GM12878 (cell line): Measurements from ENCODE around the gene COG1. TPM values are rescaled to one million over a fixed set of nuclear protein-coding genes. Genes with fewer than 3 reads are reported as not detected.

Experiments
- ATAC-seq: fragments of 200-7000 bp; cut with Tn5 transposase; 3 replicates; pipeline ENCODE4 v1.9.1; 2020; ENCODE audit warnings: mild to moderate bottlenecking, moderate library complexity
- BruUV-seq: library from RNA; stranded (reverse); fragments of 400-500 nt; replicated peaks from 2 replicates; lab custom pipeline; 2021; lab: Mats Ljungman, UMichigan
- CTCF ChIA-PET: fragments of 300-600 bp; sonication (Branson Sonifier 250); formaldehyde crosslinking; extraction: SDS; loops from one replicate; lab custom pipeline; 2021; ENCODE audit warnings: inconsistent platforms; lab: Yijun Ruan, JAX
- POLR2A ChIA-PET: fragments of 350-600 bp; formaldehyde crosslinking; extraction: SDS; loops from one replicate; lab custom pipeline; 2021; ENCODE audit warnings: inconsistent platforms; lab: Charles Lee
- RAD21 ChIA-PET: fragments of 300-600 bp; sonication (Branson Sonifier 250); formaldehyde crosslinking; loops from one replicate; lab custom pipeline; 2023; ENCODE audit warnings: antibody characterized with exemption; ENCODE audit not compliant: unreplicated experiment; lab: Charles Lee
- SMC1A ChIA-PET: fragments of 300-600 bp; sonication (Branson Sonifier 250); formaldehyde crosslinking; loops from one replicate; lab custom pipeline; 2023; ENCODE audit not compliant: unreplicated experiment, uncharacterized antibody; lab: Charles Lee
- DNase-seq: peaks from one replicate; pipeline ENCODE4 v3.0.0-alpha.2; 2011; ENCODE audit warnings: low read depth, low spot score
- FAIRE-seq: peaks from 3 replicates; lab custom pipeline; 2011; peaks lifted over from hg19 to GRCh38; lab: Jason Lieb, UNC
- H2AFZ ChIP-seq: 2 replicates; pipeline ENCODE4 v1.6.0; 2011; ENCODE audit warnings: low read depth, low read length, control low read depth; ENCODE audit not compliant: control insufficient read depth
- H3K27ac ChIP-seq: 2 replicates; pipeline ENCODE4 v1.5.1; 2011; ENCODE audit warnings: control low read depth; ENCODE audit not compliant: control insufficient read depth, insufficient read depth
- H3K27me3 ChIP-seq, 2 experiments: replicated peaks in 1 of 2; 2 replicates each; pipeline versions ENCODE4 v1.6.0 to v1.6.1; 2011; ENCODE audit warnings: low read length in 1 of 2; ENCODE audit not compliant: control insufficient read depth in 2 of 2, insufficient read depth in 2 of 2
- H3K36me3 ChIP-seq, 2 experiments: 2 replicates each; pipeline ENCODE4 v1.5.1; 2011; ENCODE audit warnings: low read length in 1 of 2; ENCODE audit not compliant: control insufficient read depth in 2 of 2, insufficient read depth in 2 of 2
- H3K4me1 ChIP-seq: 2 replicates; pipeline ENCODE4 v1.6.1; 2011; ENCODE audit warnings: mild to moderate bottlenecking, low read length, moderate library complexity, mixed read lengths; ENCODE audit not compliant: control insufficient read depth, insufficient read depth
- H3K4me2 ChIP-seq: 2 replicates; pipeline ENCODE4 v1.6.0; 2011; ENCODE audit warnings: control low read depth; ENCODE audit not compliant: control insufficient read depth, insufficient read depth
- H3K4me3 ChIP-seq: fragments of 200-600 bp; sonication (generic); 2 replicates; pipeline ENCODE4 v1.5.1; 2016
- H3K79me2 ChIP-seq: 2 replicates; pipeline ENCODE4 v1.6.0; 2011; ENCODE audit warnings: low read length; ENCODE audit not compliant: control insufficient read depth, insufficient read depth
- H3K9ac ChIP-seq: 2 replicates; pipeline ENCODE4 v1.8.0; 2011; ENCODE audit warnings: low read length, control low read depth, mixed read lengths; ENCODE audit not compliant: control insufficient read depth, insufficient read depth
- H3K9me3 ChIP-seq: replicated peaks from 3 replicates; pipeline ENCODE4 v1.5.1; 2011; ENCODE audit warnings: mild to moderate bottlenecking, low read length; ENCODE audit not compliant: control insufficient read depth, insufficient read depth
- H4K20me1 ChIP-seq: 2 replicates; pipeline ENCODE4 v1.6.0; 2011; ENCODE audit not compliant: control insufficient read depth, insufficient read depth
- ATF7 ChIP-seq: fragments of 450-650 bp; IDR thresholded peaks from 2 replicates; pipeline ENCODE4 v1.6.1; 2016; ENCODE audit warnings: low read depth, mild to moderate bottlenecking
- CHD4 ChIP-seq: fragments of 200-600 bp; sonication (generic); IDR thresholded peaks from 2 replicates; pipeline ENCODE4 v1.6.1; 2016; ENCODE audit warnings: mild to moderate bottlenecking
- JUNB ChIP-seq: IDR thresholded peaks from 2 replicates; pipeline ENCODE4 v1.6.1; 2016; ENCODE audit warnings: antibody characterized with exemption, mild to moderate bottlenecking
- MXI1 ChIP-seq: fragments of 150-350 bp; IDR thresholded peaks from 2 replicates; pipeline ENCODE4 v1.6.1; 2011; ENCODE audit warnings: low read depth, mild to moderate bottlenecking, inconsistent platforms, low read length, improper control_type of control experiment
- SUPT20H ChIP-seq: IDR thresholded peaks from 2 replicates; pipeline ENCODE4 v1.6.1; 2011; ENCODE audit warnings: low read depth, mild to moderate bottlenecking, low read length, moderate library complexity, borderline replicate concordance; ENCODE audit not compliant: control insufficient read depth
- ZNF24 ChIP-seq: fragments of 450-650 bp; IDR thresholded peaks from 2 replicates; pipeline ENCODE4 v1.6.1; 2017; ENCODE audit warnings: antibody characterized with exemption, mild to moderate bottlenecking
- WGBS: methylation state at CpG from one replicate; pipeline ENCODE4 v1.1.6; 2016; ENCODE audit warnings: low lambda C conversion rate; ENCODE audit not compliant: insufficient replicate concordance, insufficient coverage; ENCODE audit errors: missing lambda C conversion rate; 5-methylcytosine and 5-hydroxymethylcytosine counted together
- in situ Hi-C: fragments of 300-500 bp; cut with MboI; formaldehyde crosslinking; loops from 9 replicates; pipeline ENCODE4 v1.14.3; 2018; ENCODE audit warnings: mixed read lengths
- intact Hi-C: fragments of 100-400 bp; cut with micrococcal nuclease; formaldehyde crosslinking; loops from one replicate; pipeline ENCODE4 v1.14.2; 2022; ENCODE audit not compliant: unreplicated experiment
- polyA plus RNA-seq, 11 experiments: library from polyadenylated mRNA; depleted of rRNA in 4 of 11; unstranded in 6 of 11; stranded (reverse) in 5 of 11; fragments of >200 nt; fragmentation: Nextera tagmentation in 4 of 11; fragmentation: Illumina TruSeq in 1 of 11; extraction: Ambion mirVana in 4 of 11; extraction: Trizol in 1 of 11; gene quantifications; 1 replicate in 1 of 11; 2 replicates in 10 of 11; pipeline versions ENCODE4 v1.2.1 to v1.2.3, GENCODE V29; 2011 to 2016; ENCODE audit warnings: inconsistent platforms in 2 of 11, missing spikeins in 2 of 11, low read depth in 1 of 11
- total RNA-seq, 4 experiments: library from RNA; depleted of rRNA in 3 of 4; stranded (reverse); fragments of >200 nt in 3 of 4; fragmentation: Illumina TruSeq in 1 of 4; extraction: Trizol in 1 of 4; gene quantifications; 2 replicates each; pipeline versions ENCODE4 v1.2.1 to v1.2.3, GENCODE V29; 2013 to 2021
- TF ChIP-seq, protein P1 (sequence below): IDR thresholded peaks from 2 replicates; pipeline ENCODE4 v1.6.1; 2011; ENCODE audit warnings: borderline replicate concordance, low read depth, mild to moderate bottlenecking, moderate library complexity, low read length; ENCODE audit not compliant: insufficient read depth, poor library complexity, severe bottlenecking

Gene COG1
- total and polyA plus RNA-seq, 10 of the 15 experiments (the other 5 are each of a cell fraction or from before 2014, with no cell fraction given) = 10.5 to 24.1 (median 18.1) TPM

DNA sequence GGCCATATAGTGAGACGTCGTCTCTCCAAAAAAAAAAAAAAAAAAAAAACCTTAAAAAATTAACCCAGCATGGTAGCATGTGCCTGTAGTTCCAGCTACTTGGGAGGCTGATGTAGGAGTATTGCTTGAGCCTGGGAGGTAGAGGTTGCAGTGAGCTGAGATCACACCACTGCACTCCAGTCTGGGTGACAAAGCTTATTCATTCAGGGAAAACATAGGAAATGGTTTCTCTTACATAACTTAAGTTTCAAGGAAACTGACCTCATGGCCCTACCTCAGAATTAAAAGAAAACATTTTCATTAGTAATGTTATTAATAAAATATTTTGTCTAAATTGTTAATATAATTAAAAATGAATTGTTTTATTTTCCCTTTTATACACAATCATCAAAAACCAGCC is 31.4 kb downstream of the COG1 start:
- BruUV-seq = no TSS peak
- no peak overlapping the region for H3K4me2 ChIP-seq
- RAD21 ChIA-PET = no interaction called here
- WGBS = no CpG with 5 or more reads among the region's 2 CpGs
- FAIRE-seq (no peak), DNase-seq (no peak), ATAC-seq (no peak)
- H3K36me3 ChIP-seq = no peaks in the 10 kb centered on the region; a peak in 1 of 4 replicates
- H3K79me2 ChIP-seq = peaks cover 48% of the 10 kb centered on the region
- POLR2A ChIA-PET = interaction anchor here (0.6 kb wide), 1 partner anchor 33 kb away, joined by 4 read pairs; no protein-coding TSS in a partner anchor
- no peaks in the 10 kb centered on the region for H3K9me3 ChIP-seq
- SMC1A ChIA-PET = interaction anchor here (8.2 kb wide), 1 partner anchor 32 kb away, joined by 61 read pairs; the partner anchor contains the start of gene COG1
- CTCF ChIA-PET = interaction anchor here (1.7 kb wide), 1 partner anchor 33 kb away, joined by 3 read pairs; no protein-coding TSS in a partner anchor
- H3K4me3 ChIP-seq = no peak overlapping the region
- in situ Hi-C loops (no loop called here), intact Hi-C loops (no loop called here)
- H3K27me3 ChIP-seq = no peaks in the 10 kb centered on the region
- TF ChIP-seq MXI1 (no peak), SUPT20H (no peak), JUNB (peak; percentile 30; the same call in 1 of the 2 replicates), ATF7 (no peak), ZNF24 (no peak), CHD4 (no peak)
- TF ChIP-seq, protein P1, sequence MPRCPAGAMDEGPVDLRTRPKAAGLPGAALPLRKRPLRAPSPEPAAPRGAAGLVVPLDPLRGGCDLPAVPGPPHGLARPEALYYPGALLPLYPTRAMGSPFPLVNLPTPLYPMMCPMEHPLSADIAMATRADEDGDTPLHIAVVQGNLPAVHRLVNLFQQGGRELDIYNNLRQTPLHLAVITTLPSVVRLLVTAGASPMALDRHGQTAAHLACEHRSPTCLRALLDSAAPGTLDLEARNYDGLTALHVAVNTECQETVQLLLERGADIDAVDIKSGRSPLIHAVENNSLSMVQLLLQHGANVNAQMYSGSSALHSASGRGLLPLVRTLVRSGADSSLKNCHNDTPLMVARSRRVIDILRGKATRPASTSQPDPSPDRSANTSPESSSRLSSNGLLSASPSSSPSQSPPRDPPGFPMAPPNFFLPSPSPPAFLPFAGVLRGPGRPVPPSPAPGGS = no peak
- H3K4me1 ChIP-seq = peaks cover 14% of the 10 kb centered on the region
- H4K20me1 ChIP-seq = no peaks in the 10 kb centered on the region
- H3K27ac ChIP-seq = no peak overlapping the region
- no peak overlapping the region for H2AFZ ChIP-seq
- H3K9ac ChIP-seq = no peak overlapping the region
